Heart right ventricle (tissue), 16 donors: ENCODE data around the gene ELMO1. TPM values are rescaled to one million over a fixed set of nuclear protein-coding genes. Genes with fewer than 3 reads are reported as not detected.

Experiments
- ATAC-seq, 8 donors: fragments of 200-7000 bp; cut with Tn5 transposase; one replicate each; pipeline ENCODE4 v1.9.1; 2020; ENCODE audit warnings: mild to moderate bottlenecking in 8 of 8, moderate library complexity in 8 of 8, moderate number of reproducible peaks in 1 of 8
- DNase-seq, 2 donors: peaks; one replicate each; pipeline ENCODE4 v3.0.0-alpha.2; 2020
- H3K27ac ChIP-seq, 10 donors: fragments of 200-600 bp; sonication (generic) in 2 of 10; one replicate each; pipeline versions ENCODE4 v1.5.0 to v1.8.0; 2020 to 2022; ENCODE audit warnings: mild to moderate bottlenecking in 3 of 10
- H3K27me3 ChIP-seq, 7 donors: fragments of 200-600 bp; one replicate each; pipeline ENCODE4 v1.8.0; 2021 to 2022; ENCODE audit warnings: mild to moderate bottlenecking in 2 of 7
- H3K36me3 ChIP-seq, 9 donors: fragments of 200-600 bp; sonication (generic) in 1 of 9; one replicate each; pipeline versions ENCODE4 v1.5.0 to v1.8.0; 2020 to 2022; ENCODE audit warnings: mild to moderate bottlenecking in 2 of 9
- H3K4me1 ChIP-seq, 9 donors: fragments of 200-600 bp; sonication (generic) in 1 of 9; one replicate each; pipeline versions ENCODE4 v1.5.0 to v1.8.0; 2020 to 2022; ENCODE audit warnings: mild to moderate bottlenecking in 4 of 9
- H3K4me3 ChIP-seq, 10 donors: fragments of 200-600 bp; sonication (generic) in 2 of 10; one replicate each; pipeline versions ENCODE4 v1.5.0 to v1.8.0; 2020 to 2022; ENCODE audit warnings: mild to moderate bottlenecking in 7 of 10, moderate library complexity in 2 of 10
- H3K9me3 ChIP-seq, 11 donors: fragments of 200-600 bp in 10 of 11; sonication (generic) in 2 of 11; one replicate each; pipeline versions ENCODE4 v1.5.0 to v1.8.0; 2013 to 2022; ENCODE audit warnings: mild to moderate bottlenecking in 2 of 11, control low read depth in 1 of 11, moderate library complexity in 1 of 11
- WGBS, 2 donors: extraction: QIAGEN DNeasy Blood & Tissue Kit; methylation state at CpG; one replicate each; pipeline ENCODE4 v1.1.7; 2013; ENCODE audit warnings: inconsistent platforms in 1 of 2; 5-methylcytosine and 5-hydroxymethylcytosine counted together
- intact Hi-C, 10 donors: fragments of 100-400 bp; cut with DNase I; formaldehyde crosslinking; loops; one replicate each; pipeline versions ENCODE4 v1.11.1 to v1.14.2; 2022
- polyA plus RNA-seq, 2 donors: library from polyadenylated mRNA; stranded (reverse); fragments of 200-250 nt; gene quantifications; one replicate each; pipeline ENCODE4 v1.2.3, GENCODE V29; 2013
- total RNA-seq, 10 donors: library from RNA; stranded (reverse); fragmentation: NEBNext Ultra II Directional in 3 of 10; extraction: Animal tissue kit (Norgen Biotek cat#: 25700) in 3 of 10; gene quantifications; one replicate each; pipeline versions ENCODE4 v1.2.1 to v1.2.4, GENCODE V29; 2021 to 2023
- TF ChIP-seq, protein P1 (sequence below), 9 donors: fragments of 200-600 bp; sonication (generic) in 2 of 9; IDR thresholded peaks; one replicate each; pipeline versions ENCODE4 v1.5.0 to v1.8.0; 2021 to 2022; ENCODE audit warnings: antibody characterized with exemption in 9 of 9, mild to moderate bottlenecking in 5 of 9, moderate library complexity in 1 of 9
- donor health status: Arrhythmogenic right ventricular cardiomyopathy.
- donor health status: ischemic (EF 13 %, LVEDD 7.1; RV severe dilation, severe dysfunction).
- donor health status: healthy with polysubstance abuse.
- donor health status: DM: no; HTN: yes; CAD: no.
- donor health status: DM: no; HTN: no; CAD: no.
- donor health status: ischemic (EF 25% LVEDD 6.9; RV normal size, moderate dysfunction).
- donor health status: ischemic (EF 25% LVEDD 5.7; RV mildly dilated, moderate dysfunction).
- donor health status: healthy.
- donor health status: DM: yes; HTN: yes; CAD: no.
- donor health status: Ischemic cardiomyopathy.
- donor health status: ischemic (EF 35%, LVEDD 5.7; RV mildly dilated, moderate dysfunction).
- donor health status: nonischemic (EF 11% LVEDD 7.7; RV severe dilation, severe dysfunction).
- donor health status: DM: yes; HTN: yes; CAD: no.
- donor health status: PGD.
- donor health status: ischemic (EF 29% LVEDD 5.4; RV normal size, mild dysfunction).
- donor health status: nonischemic (EF 23%, LVEDD 6.1; RV moderate dilation, normal function).

The ELMO1 gene
- total and polyA plus RNA-seq, 12 donors, result 8.5 to 18.0 (median 13.9) TPM

DNA sequence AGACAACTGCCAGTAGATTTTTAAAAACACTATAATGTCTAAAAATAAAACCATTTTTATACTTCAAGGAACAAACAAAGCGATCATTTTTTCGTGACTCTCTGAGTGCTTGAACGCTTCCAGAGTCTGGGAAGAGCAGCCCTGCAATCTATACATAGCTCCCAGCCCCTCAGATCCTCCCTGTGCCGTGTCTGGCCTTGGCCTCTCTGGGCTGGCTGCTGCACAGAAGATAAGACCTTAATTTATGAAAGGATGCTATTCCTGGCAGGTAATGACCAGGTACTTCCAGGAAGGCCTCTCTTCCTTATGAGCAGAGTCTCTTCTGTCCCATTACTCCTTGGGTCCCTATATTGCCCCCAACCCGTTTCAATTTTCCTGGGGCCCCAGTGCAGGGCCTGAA is 523.5 kb downstream of the ELMO1 start:
- Histone ChIP-seq H3K4me1 (peaks cover 0 to 13% (median 0%) of the 10 kb centered on the region in 9 donors), H3K4me3 (no peak overlapping the region), H3K9me3 (peaks cover 0 to 11% (median 0%) of the 10 kb centered on the region in 11 donors), H3K27me3 (no peaks in the 10 kb centered on the region), H3K36me3 (no peaks in the 10 kb centered on the region), H3K27ac (no peak overlapping the region)
- intact Hi-C loops, result no loop called here
- 69 to 77% methylated on average over 5 of the region's 5 CpGs for whole genome bisulfite sequencing, 2 donors
- DNase-seq, result no peak
- TF ChIP-seq, protein P1, sequence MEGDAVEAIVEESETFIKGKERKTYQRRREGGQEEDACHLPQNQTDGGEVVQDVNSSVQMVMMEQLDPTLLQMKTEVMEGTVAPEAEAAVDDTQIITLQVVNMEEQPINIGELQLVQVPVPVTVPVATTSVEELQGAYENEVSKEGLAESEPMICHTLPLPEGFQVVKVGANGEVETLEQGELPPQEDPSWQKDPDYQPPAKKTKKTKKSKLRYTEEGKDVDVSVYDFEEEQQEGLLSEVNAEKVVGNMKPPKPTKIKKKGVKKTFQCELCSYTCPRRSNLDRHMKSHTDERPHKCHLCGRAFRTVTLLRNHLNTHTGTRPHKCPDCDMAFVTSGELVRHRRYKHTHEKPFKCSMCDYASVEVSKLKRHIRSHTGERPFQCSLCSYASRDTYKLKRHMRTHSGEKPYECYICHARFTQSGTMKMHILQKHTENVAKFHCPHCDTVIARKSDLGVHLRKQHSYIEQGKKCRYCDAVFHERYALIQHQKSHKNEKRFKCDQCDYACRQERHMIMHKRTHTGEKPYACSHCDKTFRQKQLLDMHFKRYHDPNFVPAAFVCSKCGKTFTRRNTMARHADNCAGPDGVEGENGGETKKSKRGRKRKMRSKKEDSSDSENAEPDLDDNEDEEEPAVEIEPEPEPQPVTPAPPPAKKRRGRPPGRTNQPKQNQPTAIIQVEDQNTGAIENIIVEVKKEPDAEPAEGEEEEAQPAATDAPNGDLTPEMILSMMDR (IDR thresholded peaks at IDR 0.05), result no peak
- ATAC-seq, result no peak

DNA sequence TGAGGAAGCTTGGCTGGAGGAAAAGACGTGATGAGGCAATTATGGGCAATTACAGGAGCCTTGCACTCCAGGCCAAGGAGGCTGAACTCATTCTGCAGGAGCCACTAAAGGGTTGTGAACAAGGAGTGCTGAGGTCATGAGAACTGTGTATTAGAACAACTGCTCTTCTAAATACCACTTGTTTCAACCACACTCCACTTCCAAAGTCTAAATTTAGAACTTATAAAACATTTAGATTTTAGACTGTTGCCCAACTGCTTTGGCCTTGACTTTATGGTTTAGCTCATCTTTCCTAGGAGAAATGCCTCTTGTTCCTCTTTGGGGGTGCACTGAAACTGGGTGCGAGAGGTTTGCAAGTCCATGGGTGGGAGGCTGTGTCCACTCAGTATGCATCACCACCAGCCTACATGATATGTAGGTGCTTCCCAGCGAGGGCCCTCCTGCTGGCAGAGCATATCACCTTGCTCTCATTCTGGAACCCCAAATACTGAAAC is 524.7 kb downstream of the ELMO1 start:
- DNase-seq, result no peak
- Histone ChIP-seq H3K27ac (no peak overlapping the region), H3K4me1 (peaks cover 0 to 13% (median 0%) of the 10 kb centered on the region in 9 donors), H3K9me3 (peaks cover 0 to 11% (median 0%) of the 10 kb centered on the region in 11 donors), H3K4me3 (no peak overlapping the region), H3K27me3 (no peaks in the 10 kb centered on the region), H3K36me3 (no peaks in the 10 kb centered on the region)
- ATAC-seq, result peak in 2 of 8 donors; percentile 39 to 55
- TF ChIP-seq, protein P1 (IDR thresholded peaks at IDR 0.05), result no peak
- intact Hi-C loops, result no loop called here
- 86 to 92% methylated on average over 3 of the region's 3 CpGs for WGBS, 2 donors

DNA sequence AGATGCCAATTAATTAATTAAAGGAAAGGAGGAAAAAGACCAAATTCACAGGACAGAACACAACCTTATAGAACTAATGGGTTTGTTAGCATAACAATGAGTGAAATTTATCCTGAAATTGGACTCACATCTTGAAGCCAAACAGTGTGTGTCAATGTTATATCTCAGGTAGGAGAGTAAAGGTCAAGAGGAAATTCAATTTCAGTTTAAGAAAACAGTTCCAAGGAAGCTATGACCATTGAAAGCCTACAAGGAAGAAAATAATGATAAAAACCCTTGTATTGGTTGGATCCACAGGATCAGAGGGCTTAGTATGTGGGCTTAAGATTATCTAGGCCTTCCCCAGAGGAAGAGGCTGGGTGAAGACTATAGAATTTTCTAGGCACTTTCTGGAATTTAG is 525.5 kb downstream of the ELMO1 start:
- H3K4me3 ChIP-seq, result no peak overlapping the region
- DNase-seq (no peak), ATAC-seq (no peak)
- no peak overlapping the region for H3K27ac ChIP-seq
- intact Hi-C loops, result no loop called here
- H3K36me3 ChIP-seq, result no peaks in the 10 kb centered on the region
- H3K9me3 ChIP-seq, result peaks cover 0 to 11% (median 0%) of the 10 kb centered on the region in 11 donors
- TF ChIP-seq, protein P1 (IDR thresholded peaks at IDR 0.05), result no peak
- H3K4me1 ChIP-seq, result peaks cover 0 to 13% (median 0%) of the 10 kb centered on the region in 9 donors
- no peaks in the 10 kb centered on the region for H3K27me3 ChIP-seq

DNA sequence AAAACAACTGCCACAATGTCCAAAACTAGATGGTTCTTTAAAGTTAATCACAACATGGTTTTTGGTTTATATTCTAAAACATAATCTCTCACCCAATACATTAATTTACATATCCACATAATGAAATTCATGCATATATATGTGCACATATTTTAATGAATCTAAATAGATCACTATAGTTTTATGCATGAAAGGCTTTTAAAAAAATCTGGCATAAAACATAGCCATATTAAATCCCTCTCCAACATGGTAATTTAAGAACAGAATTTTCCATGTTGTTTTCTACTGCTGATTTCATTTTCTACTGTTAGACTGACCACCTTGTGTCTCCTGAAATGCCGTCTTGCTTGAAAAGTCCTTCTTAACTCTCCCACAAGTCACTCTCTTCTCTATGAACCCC is 528.2 kb downstream of the ELMO1 start:
- no peak overlapping the region for H3K4me3 ChIP-seq
- peaks cover 0 to 11% (median 0%) of the 10 kb centered on the region in 11 donors for H3K9me3 ChIP-seq
- TF ChIP-seq, protein P1 (IDR thresholded peaks at IDR 0.05), result no peak
- no peak overlapping the region for H3K27ac ChIP-seq
- no peak for DNase-seq
- no peak for ATAC-seq
- H3K27me3 ChIP-seq, result no peaks in the 10 kb centered on the region
- H3K36me3 ChIP-seq, result no peaks in the 10 kb centered on the region
- intact Hi-C loops, result no loop called here
- WGBS, 2 donors, result 98 to 99% methylated on average over 1 of the region's 1 CpG
- peaks cover 0 to 13% (median 0%) of the 10 kb centered on the region in 9 donors for H3K4me1 ChIP-seq
